ENCODE results near the gene SEC31B.

The SEC31B gene, protein sequence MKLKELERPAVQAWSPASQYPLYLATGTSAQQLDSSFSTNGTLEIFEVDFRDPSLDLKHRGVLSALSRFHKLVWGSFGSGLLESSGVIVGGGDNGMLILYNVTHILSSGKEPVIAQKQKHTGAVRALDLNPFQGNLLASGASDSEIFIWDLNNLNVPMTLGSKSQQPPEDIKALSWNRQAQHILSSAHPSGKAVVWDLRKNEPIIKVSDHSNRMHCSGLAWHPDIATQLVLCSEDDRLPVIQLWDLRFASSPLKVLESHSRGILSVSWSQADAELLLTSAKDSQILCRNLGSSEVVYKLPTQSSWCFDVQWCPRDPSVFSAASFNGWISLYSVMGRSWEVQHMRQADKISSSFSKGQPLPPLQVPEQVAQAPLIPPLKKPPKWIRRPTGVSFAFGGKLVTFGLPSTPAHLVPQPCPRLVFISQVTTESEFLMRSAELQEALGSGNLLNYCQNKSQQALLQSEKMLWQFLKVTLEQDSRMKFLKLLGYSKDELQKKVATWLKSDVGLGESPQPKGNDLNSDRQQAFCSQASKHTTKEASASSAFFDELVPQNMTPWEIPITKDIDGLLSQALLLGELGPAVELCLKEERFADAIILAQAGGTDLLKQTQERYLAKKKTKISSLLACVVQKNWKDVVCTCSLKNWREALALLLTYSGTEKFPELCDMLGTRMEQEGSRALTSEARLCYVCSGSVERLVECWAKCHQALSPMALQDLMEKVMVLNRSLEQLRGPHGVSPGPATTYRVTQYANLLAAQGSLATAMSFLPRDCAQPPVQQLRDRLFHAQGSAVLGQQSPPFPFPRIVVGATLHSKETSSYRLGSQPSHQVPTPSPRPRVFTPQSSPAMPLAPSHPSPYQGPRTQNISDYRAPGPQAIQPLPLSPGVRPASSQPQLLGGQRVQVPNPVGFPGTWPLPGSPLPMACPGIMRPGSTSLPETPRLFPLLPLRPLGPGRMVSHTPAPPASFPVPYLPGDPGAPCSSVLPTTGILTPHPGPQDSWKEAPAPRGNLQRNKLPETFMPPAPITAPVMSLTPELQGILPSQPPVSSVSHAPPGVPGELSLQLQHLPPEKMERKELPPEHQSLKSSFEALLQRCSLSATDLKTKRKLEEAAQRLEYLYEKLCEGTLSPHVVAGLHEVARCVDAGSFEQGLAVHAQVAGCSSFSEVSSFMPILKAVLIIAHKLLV

DNA sequence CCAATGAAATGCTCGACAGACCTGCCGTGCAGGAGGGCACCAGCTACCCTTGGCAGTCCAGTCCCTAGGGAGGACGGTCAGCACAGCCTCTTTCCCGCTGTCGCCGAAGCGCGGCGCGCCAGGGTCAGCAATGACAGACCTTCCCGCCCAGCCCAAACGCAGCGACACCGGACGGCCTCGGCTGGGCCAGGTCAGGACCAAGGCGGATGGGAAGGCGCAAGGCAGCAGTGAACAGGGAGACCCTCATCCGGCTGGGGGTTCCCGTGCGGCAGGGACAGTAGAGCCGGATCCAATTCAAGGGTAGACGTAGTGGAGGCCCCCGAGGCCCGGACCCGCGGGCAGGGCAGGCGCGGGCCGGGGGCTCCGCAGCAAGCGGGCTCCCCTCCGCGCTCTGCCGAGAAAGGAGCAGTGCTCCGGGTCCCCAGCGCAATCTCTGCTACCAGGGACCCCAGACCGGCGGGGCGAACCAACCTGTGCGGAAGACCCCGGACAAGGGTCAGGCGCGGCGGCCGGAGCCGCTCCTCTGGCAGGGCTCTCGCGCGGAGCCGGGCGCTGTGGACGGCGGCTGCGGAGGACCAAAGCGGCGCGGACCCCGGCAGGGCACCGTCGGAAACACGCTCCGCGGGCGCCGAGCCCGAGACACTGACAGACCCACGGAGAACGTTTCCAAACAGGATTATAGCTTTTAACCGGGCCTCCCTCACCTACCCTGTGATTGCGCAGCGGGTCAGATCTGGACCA lies at the start of gene SEC31B:
TSS of gene SEC31B (minus strand) at position 551 of the 741 bp plus-strand sequence. CDS start 2,909 bp downstream, outside the sequence.
- DNase-seq (ENCODE audit: low read depth in 3 of 3), result no peak

DNA sequence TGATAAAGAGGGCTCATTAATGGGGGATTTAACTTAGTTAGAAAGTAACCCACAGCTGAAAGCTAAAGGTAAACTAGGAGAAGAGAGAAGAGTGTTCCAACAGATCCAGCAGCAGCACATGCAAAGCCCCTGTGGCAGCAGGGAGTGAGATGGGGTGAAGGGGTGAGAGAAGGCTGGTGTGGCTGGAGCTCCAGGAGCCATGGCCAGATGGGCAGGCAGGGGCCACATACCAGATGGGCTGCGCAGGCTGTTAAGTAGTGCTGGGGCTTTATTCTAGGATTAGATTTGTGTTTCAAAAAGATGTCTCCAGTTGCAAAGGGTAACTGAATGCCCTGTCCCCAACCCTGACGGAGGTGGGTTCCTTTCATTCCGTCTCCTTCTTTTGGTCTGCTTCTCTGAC lies 49.3 kb upstream of the SEC31B start:
- no peak for DNase-seq (ENCODE audit: low read depth in 3 of 3)

DNA sequence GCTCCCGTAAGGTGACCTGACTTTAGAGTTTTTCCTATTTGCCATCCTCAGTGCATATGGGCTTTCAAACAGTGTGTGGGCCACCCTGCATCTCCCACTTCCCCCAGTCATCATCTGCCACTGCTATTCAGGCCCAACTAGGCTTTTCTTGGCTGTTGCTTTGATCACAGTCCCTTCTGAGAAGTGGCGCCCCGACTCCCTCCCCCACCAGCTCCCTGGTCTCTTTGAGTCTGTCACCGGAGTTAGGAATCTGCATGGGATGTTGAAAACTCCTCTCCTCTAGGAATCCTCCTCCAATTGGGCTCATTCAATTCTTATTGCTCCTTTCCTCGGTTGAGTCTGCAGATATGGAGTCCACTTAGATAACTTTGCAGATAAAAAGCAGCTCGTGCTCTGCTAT lies 48.2 kb upstream of the SEC31B start:
- no peak for DNase-seq (ENCODE audit: low read depth in 3 of 3)

DNA sequence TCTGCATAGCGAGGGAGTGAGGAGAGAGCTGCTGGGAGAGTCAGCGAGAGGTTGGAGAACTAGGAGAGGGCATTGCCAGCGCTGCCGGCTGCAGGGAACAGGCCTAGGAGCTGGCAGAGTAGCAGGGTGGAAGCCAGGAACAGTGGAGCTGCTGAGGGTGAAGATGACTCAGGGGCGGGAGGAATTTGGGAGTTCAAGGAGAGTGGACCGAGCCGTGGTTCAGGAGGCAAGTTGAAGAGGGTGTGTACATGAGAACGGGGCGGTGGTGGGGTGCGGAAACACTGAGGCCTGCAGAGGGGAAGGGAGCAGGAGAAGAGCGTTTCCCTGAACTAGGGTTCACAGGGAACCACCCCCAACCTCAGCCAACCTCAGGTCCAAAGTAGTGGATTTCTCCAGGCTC lies 47.6 kb upstream of the SEC31B start:
- DNase-seq (ENCODE audit: low read depth in 3 of 3), result no peak

DNA sequence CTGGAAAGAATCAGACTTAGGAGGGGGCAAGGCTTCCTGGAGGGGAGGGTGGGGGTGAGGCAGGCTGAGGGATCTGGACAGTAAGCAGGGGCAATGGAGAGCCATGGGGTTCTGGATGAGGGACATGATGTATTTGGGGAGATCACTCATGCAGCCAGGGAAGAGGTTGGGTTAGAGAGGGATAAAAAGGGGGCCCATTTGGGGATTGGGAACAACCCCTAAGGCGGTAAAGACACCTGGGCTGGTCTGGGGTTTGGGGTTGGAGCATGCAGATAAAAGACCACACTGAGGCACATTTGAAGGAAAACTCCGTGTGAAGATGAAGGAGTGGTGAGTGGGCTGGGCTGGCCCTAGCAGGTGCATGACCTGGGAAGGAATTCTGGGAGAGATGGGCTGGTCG lies 46.9 kb upstream of the SEC31B start:
- no peak for DNase-seq (ENCODE audit: low read depth in 3 of 3)

DNA sequence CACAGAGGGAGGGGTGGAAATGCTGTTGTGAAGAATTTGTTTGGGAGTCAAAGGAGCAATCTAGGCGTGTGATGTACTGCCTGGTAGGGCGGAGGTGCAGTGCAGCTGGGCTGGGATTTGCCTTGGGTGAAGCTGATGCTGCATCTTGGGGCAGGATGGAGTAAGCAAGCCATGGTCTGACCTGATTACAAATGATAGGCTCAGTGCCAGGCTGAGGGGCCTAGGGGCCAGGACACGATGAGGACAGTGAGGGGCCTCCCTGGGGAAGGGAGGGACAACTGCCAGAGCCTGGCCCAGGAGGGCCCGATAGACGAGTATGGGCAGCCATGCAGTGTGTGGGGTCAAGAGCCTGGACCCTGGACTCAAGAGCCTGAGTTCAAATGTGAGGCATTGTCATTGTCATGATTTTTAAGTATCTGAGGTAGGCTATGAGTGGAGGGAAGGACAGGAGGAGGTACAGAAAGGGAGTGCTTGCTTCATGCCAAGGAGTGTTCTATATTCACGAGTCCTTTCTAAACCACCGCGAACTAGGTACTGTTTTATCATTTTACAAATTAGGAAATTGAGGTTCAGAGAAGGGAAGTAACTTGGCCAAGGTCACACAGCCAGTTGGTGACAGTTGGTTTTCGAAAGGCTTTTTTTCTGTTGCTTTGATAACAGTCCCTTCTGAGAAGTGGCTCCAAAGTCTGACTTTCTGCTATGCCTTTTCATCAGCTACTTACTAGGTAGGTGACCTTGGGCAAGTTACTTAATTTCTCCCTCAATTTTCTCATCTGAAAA lies 45.7 kb upstream of the SEC31B start:
- no peak for DNase-seq (ENCODE audit: low read depth in 3 of 3)

DNA sequence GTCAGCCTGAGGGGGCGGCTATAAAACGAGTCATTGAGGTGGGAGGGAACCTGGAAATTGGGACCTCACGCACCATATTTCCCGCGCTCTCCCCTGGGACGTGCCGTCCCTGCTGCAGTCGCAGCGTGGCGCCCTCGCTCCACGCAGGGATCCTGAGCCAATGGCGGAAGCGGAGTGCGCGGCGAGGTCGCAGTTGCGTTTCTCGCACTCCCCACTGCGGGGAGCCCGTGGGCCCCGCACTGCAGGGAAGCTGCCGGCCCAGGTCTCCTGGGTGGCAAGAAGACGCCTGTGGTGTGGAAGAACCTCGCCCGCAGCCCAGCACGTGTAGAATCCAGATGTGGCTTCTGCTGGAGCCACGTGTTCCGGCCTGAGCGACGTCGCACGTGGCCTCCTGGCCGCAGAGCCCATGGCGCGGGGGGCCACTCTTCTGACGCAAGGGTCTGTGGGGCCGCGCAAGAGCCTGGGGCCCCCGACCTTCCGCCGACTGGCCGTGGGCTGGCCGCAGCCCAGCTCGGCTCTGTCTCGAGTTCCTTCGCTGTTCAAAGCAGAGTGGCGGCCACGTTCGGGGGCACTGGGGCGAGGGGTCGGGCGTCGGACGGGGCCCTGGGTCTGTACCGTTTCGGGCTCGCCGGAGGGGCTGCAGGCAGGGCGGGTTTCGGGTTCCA lies 42.5 kb upstream of the SEC31B start:
- DNase-seq (ENCODE audit: low read depth in 3 of 3), result peak; percentile 51 to 72 (median 69)

DNA sequence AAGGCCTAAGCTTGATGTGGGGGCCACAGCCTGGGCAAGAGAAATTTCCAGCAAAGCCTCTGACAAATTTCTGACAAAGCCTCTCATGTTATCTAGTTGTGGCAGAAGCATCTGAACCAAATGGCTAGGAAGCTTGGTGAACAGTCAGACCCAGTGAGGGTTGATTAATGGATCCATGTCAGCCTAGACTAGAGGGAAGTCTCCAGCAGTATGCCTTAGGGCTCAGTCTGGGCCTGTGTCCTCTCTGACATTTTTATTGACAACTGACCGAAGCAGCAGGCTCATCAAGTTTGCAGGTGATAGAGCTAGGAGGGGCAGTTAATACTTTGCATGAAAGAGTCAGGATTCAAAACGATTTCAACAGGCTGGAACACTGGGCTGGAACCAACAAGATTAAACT lies 41.3 kb upstream of the SEC31B start:
- no peak for DNase-seq (ENCODE audit: low read depth in 3 of 3)

DNA sequence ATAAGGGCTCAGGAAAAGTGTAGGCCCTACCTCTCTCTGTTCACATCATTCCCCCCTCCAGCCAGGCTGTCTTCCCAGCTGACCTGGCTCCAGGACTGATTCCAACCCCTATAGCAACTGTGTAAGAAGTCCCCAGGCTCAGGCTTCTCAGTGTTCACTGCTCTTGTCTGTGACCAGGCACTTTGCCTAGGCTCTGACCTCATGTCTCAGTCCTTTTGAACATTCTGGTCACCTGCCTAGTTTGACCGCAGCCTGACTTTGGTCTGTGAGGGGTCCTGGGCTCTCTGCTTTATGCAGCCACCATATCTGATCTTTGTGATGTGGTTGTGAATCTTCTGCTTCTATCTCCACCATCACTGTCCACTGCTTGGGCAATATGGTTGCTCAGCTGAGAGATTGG lies 40.6 kb upstream of the SEC31B start:
- no peak for DNase-seq (ENCODE audit: low read depth in 3 of 3)

DNA sequence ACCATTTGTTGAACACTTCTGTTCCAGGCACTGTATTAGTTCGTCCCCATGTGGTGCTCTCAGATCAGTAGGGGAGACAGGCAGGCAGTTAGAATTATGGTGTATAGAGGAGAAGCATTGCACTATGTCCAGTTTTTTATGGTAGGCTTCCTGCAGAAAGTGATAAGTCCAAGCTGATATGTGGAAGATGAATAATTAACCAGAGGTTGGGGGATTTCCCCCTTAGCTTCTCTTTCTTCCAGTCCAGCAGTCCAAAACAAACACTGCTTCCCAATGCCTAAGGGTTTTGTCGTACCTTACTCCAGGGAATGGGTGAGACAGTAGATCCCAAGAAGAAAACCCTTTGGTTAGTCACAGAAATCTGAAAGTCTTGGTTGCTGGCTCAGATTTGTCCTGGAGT lies 35.2 kb upstream of the SEC31B start:
- DNase-seq (ENCODE audit: low read depth in 3 of 3), result no peak

DNA sequence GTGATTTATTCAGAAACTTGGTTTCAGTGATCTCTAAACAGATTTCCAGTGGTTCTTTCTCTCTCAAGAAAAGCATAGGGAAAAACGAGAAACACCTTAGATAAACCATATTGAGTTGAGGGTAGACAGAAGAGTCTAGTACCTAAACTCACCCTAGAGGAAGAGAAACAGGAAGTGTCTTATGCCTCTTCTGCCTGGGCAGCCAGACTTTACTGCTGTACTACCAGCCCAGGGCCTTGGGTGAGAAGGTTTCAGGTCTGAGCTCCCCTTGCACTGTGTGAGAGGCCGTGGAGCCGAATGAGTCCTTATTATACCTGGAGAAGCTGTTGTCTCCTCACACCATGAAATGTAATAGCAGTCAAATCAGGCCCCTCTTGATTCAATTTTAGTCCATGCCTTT lies 34.3 kb upstream of the SEC31B start:
- DNase-seq (ENCODE audit: low read depth in 3 of 3), result no peak

DNA sequence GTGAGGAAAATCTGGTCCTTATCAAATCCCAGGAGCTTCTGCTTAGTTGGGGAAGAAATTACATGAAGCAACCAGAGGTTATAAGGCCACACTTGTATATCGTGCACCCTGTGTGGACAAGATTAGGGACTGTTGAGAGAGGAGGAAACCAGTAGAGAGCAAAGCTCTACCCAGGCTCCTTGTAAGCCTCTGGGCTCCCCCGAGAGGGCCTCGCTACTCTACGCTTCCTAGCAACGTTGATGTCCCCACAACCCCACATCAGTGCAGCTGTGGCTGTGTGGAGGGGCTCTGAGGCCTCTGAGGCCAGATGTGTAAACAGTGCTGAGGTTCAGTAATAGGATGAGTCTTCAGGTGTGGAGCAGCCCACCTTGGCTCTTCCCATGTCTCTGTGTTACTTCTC lies 32.1 kb upstream of the SEC31B start:
- DNase-seq (ENCODE audit: low read depth in 3 of 3), result no peak

DNA sequence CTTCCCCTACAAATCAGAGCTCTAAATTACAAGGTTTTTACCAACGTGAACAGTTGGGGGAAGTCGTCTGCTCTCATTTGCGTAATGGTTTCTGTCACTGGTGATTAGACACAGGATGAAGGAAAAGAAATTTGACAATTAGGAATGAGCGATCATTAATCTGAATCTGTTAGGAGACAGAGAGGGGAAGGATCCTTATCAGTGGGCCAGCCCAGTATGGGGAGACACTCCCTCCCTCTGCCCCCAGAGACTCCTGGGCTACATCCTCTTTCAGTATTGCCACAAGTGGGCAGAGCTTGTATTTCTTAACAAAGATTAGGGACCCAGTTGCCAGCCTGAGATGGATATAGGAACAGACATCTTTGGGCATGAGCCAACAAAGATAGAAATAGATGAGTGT lies 31.5 kb upstream of the SEC31B start:
- DNase-seq (ENCODE audit: low read depth in 3 of 3), result no peak

DNA sequence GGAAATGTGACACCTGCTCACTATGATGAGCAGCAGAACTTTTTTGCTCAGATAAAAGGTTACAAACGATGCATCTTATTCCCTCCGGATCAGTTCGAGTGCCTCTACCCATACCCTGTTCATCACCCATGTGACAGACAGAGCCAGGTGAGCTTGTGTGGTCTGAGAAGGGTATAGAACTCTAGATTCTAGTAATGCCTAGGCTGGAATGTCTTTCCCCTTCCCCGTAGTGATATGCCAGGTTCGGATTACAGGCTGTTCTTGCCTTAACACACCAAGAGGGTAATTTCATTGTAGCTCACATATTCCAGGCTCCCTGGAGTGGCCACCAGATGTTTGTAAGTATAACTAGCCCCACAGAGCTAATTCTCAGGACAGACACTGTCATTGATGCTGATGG lies 25.3 kb upstream of the SEC31B start:
- DNase-seq (ENCODE audit: low read depth in 3 of 3), result no peak

DNA sequence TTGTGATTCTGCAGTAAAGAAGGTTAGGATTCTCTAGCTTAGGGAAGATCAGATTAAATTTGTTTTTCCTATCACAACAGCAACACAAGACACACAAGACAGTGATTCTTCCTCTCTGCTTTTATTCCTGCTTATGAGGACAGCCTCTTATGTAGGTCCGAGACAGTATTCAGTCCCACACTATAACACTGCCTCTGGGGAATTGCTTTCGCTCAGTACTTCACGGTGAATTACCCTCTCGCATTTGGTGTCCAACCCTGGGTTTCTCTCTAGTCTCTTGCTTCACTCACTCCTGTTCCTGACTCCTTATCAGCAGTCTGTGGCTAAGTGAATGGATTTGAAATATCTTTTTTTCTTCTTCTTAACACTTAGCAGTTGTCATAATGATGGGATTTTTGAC lies 17.8 kb upstream of the SEC31B start:
- DNase-seq (ENCODE audit: low read depth in 3 of 3), result no peak

DNA sequence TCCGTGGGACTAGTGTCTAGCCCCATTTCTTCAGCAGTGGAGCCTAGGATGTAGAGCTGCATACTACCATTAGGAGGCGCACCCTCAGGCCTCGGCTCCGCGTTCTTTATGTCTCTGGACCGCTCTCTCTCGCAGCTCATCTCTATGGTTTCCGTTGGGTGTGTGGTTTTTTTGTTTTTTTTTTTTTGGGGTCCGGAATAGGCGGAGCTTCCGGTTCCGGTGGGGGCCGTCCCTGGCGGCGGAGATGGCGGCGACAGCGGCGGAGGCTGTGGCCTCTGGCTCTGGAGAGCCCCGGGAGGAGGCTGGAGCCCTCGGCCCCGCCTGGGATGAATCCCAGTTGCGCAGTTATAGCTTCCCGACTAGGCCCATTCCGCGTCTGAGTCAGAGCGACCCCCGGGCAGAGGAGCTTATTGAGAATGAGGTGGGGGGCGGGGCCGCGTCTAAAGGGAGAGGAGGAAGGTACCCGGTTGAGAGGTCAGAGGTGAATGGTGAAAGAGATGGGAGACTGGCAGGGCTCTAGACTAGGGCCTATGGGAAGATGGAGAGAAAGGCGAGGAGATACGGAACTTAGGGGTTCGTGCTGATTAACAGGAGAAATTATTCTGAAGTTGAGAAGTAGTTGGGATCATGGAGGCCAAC lies 16.2 kb upstream of the SEC31B start, which contains the start of gene HIF1AN:
TSS of gene HIF1AN (plus strand) at position 229 of the 639 bp plus-strand sequence. CDS start at position 245, 16 bp downstream.
- peak; percentile 75 to 79 (median 79) for DNase-seq (ENCODE audit: low read depth in 3 of 3)

DNA sequence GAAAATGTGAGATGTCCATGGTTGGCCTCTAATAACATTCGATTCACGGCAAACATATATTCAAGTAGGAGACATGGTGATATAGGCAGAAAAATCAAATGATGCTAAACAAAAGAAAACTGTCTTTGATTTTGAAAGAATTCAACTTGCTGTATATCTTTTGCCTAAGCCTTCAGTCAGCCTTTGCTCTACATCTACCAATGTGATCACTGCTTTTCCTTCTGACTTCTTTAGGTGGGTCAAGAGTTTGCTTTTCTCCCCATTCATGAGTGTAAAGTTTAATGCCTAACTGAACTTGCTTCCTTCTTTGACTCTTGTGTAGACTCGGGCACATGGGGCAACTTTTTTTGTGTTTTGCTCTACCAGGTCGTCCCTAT lies 15.7 kb upstream of the SEC31B start:
- DNase-seq (ENCODE audit: low read depth in 3 of 3), result no peak

DNA sequence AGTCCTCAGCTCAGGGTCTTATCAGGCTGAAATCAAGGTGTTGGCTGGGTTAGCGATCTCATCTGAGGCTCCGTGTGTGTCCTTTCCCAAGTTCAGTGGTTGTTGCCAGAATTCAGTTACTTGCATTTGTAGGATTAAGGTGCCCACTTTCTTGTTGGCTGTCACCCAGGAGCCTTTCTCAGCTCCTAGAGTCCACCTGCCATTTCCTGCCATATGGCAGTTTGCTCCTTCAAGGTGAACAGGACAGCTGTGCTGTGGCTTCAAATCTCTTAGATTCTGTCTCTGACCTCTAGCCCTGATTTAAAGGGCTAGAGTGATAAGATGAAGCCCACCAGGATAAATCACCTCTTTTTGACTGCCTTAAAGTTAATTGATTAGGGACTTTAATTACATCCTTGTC lies 15.1 kb upstream of the SEC31B start:
- DNase-seq (ENCODE audit: low read depth in 3 of 3), result no peak

DNA sequence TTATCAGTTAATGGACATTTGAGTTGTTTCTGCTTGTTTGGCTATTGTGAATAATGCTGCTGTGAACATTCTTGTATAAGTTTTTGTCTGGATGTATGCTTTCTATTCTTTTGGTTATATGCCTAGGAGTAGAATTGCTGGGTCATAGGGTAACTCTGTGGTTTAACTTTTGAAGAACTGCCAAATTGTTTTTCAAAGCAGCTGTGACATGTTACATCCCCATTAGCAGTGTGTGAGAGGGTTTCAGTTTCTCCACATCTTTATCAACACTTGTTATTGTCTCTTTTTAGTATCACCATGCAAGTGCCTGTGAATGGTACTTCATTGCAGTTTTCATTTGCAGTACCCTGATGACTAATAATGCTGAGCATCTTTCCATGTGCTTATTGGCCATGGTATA lies 12.1 kb upstream of the SEC31B start:
- no peak for DNase-seq (ENCODE audit: low read depth in 3 of 3)

All from stimulated activated CD4-positive, alpha-beta T cell treated with anti-CD3 and anti-CD28 coated beads, TNF-alpha, amount 100 ng/mL, for 48 hours (primary cell).